Neural cell (in vitro differentiated cells): ENCODE measurements around the gene RFTN1.

Experiments
- EP300 ChIP-seq: fragments of 450-650 bp; conservative IDR thresholded peaks from 2 replicates; pipeline ENCODE4 v1.6.1; 2014; ENCODE audit warnings: antibody characterized with exemption, mild to moderate bottlenecking, moderate library complexity; ENCODE audit not compliant: poor library complexity, severe bottlenecking
- TF ChIP-seq, protein P1 (sequence below): fragments of 450-650 bp; IDR thresholded peaks from 2 replicates; pipeline ENCODE4 v1.5.1; 2014; ENCODE audit warnings: antibody characterized with exemption, mild to moderate bottlenecking, moderate library complexity; ENCODE audit not compliant: poor library complexity, severe bottlenecking

DNA sequence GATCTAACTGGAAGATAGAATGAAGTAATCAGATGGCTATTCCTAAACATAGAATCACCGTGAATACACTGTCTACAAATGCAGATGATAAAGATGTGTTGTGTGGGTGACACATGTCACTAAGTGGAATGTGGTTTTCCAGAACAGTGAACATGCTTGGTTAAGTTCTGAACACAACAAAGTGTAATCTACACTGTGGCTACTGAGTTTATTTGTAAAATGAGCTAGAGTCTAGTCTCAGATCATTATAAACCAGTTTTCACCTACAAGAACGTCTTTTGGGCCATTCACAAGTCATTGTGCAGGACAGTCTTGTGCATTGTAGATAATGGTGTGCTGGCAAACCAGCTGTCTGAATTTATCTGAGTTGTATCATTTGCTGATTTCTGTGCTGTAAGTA is 213.2 kb downstream of the RFTN1 start:
- no peak for TF ChIP-seq EP300
- TF ChIP-seq, protein P1, sequence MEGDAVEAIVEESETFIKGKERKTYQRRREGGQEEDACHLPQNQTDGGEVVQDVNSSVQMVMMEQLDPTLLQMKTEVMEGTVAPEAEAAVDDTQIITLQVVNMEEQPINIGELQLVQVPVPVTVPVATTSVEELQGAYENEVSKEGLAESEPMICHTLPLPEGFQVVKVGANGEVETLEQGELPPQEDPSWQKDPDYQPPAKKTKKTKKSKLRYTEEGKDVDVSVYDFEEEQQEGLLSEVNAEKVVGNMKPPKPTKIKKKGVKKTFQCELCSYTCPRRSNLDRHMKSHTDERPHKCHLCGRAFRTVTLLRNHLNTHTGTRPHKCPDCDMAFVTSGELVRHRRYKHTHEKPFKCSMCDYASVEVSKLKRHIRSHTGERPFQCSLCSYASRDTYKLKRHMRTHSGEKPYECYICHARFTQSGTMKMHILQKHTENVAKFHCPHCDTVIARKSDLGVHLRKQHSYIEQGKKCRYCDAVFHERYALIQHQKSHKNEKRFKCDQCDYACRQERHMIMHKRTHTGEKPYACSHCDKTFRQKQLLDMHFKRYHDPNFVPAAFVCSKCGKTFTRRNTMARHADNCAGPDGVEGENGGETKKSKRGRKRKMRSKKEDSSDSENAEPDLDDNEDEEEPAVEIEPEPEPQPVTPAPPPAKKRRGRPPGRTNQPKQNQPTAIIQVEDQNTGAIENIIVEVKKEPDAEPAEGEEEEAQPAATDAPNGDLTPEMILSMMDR, result no peak
